ENCODE data around the gene LTA.

LTA gene

GRCh38 chr6:31558318-31558625 lies 13.8 kb upstream of the LTA start:
- Histone ChIP-seq H3K27ac (ENCODE audit: low read depth, low read length, severe bottlenecking) (peak overlapping the region; percentile 36), H3K9me3 (ENCODE audit: control insufficient read depth, low read length) (no peaks in the 10 kb centered on the region), H3K4me1 (ENCODE audit: control insufficient read depth, insufficient read depth, low read length, poor library complexity, severe bottlenecking) (peaks cover 35% of the 10 kb centered on the region), H3K36me3 (ENCODE audit: control insufficient read depth, insufficient read depth, low read length) (peaks cover 42% of the 10 kb centered on the region), H3K4me3 (ENCODE audit: extremely low read depth, insufficient read depth, low read length, poor library complexity, severe bottlenecking) (no peak overlapping the region)
- 91 to 95% methylated on average over 7 to 8 of the region's 8 CpGs for WGBS, 2 experiments (ENCODE audit: insufficient coverage in 2 of 2)

GRCh38 chr6:31558631-31559500 lies 13.2 kb upstream of the LTA start:
- no peaks in the 10 kb centered on the region for H3K9me3 ChIP-seq (ENCODE audit: control insufficient read depth, low read length)
- peak overlapping the region; percentile 97 for H3K27ac ChIP-seq (ENCODE audit: low read depth, low read length, severe bottlenecking)
- H3K4me1 ChIP-seq (ENCODE audit: control insufficient read depth, insufficient read depth, low read length, poor library complexity, severe bottlenecking) = peaks cover 40% of the 10 kb centered on the region
- 95 to 97% methylated on average over 6 to 7 of the region's 14 CpGs for WGBS, 2 experiments (ENCODE audit: insufficient coverage in 2 of 2)
- H3K36me3 ChIP-seq (ENCODE audit: control insufficient read depth, insufficient read depth, low read length) = peaks cover 36% of the 10 kb centered on the region
- H3K4me3 ChIP-seq (ENCODE audit: extremely low read depth, insufficient read depth, low read length, poor library complexity, severe bottlenecking) = no peak overlapping the region

- Histone ChIP-seq H3K27ac (ENCODE audit: low read depth, low read length, severe bottlenecking) (peak overlapping the region; percentile 97), H3K9me3 (ENCODE audit: control insufficient read depth, low read length) (no peaks in the 10 kb centered on the region), H3K4me1 (ENCODE audit: control insufficient read depth, insufficient read depth, low read length, poor library complexity, severe bottlenecking) (peaks cover 42% of the 10 kb centered on the region), H3K36me3 (ENCODE audit: control insufficient read depth, insufficient read depth, low read length) (peaks cover 29% of the 10 kb centered on the region), H3K4me3 (ENCODE audit: extremely low read depth, insufficient read depth, low read length, poor library complexity, severe bottlenecking) (no peak overlapping the region)
- 71 to 72% methylated on average over 3 to 4 of the region's 4 CpGs for WGBS, 2 experiments (ENCODE audit: insufficient coverage in 2 of 2)
These were observed 12.5 kb upstream of the LTA start for GRCh38 chr6:31559606-31559957.

GRCh38 chr6:31559958-31560696 lies 12.0 kb upstream of the LTA start:
- peak overlapping the region; percentile 97 for H3K27ac ChIP-seq (ENCODE audit: low read depth, low read length, severe bottlenecking)

GRCh38 chr6:31560697-31561058 lies 11.4 kb upstream of the LTA start:
- peaks cover 27% of the 10 kb centered on the region for H3K36me3 ChIP-seq (ENCODE audit: control insufficient read depth, insufficient read depth, low read length)
- H3K4me1 ChIP-seq (ENCODE audit: control insufficient read depth, insufficient read depth, low read length, poor library complexity, severe bottlenecking) = peaks cover 42% of the 10 kb centered on the region
- H3K27ac ChIP-seq (ENCODE audit: low read depth, low read length, severe bottlenecking) = peak overlapping the region; percentile 97
- H3K4me3 ChIP-seq (ENCODE audit: extremely low read depth, insufficient read depth, low read length, poor library complexity, severe bottlenecking) = no peak overlapping the region
- H3K9me3 ChIP-seq (ENCODE audit: control insufficient read depth, low read length) = no peaks in the 10 kb centered on the region

More at GRCh38 chr6:31559958-31560696, 12.0 kb upstream of the LTA start:
- Histone ChIP-seq H3K9me3 (ENCODE audit: control insufficient read depth, low read length) (no peaks in the 10 kb centered on the region), H3K4me1 (ENCODE audit: control insufficient read depth, insufficient read depth, low read length, poor library complexity, severe bottlenecking) (peaks cover 42% of the 10 kb centered on the region), H3K4me3 (ENCODE audit: extremely low read depth, insufficient read depth, low read length, poor library complexity, severe bottlenecking) (peak overlapping the region; percentile 9), H3K36me3 (ENCODE audit: control insufficient read depth, insufficient read depth, low read length) (peaks cover 27% of the 10 kb centered on the region)
- WGBS, 2 experiments (ENCODE audit: insufficient coverage in 2 of 2) = 73 to 79% methylated on average over 6 to 7 of the region's 7 CpGs

- H3K36me3 ChIP-seq (ENCODE audit: control insufficient read depth, insufficient read depth, low read length) = no peaks in the 10 kb centered on the region
- H3K4me3 ChIP-seq (ENCODE audit: extremely low read depth, insufficient read depth, low read length, poor library complexity, severe bottlenecking) = no peak overlapping the region
- WGBS, 2 experiments (ENCODE audit: insufficient coverage in 2 of 2) = 66 to 70% methylated on average over 5 to 6 of the region's 9 CpGs
- H3K4me1 ChIP-seq (ENCODE audit: control insufficient read depth, insufficient read depth, low read length, poor library complexity, severe bottlenecking) = peaks cover 18% of the 10 kb centered on the region
- H3K27ac ChIP-seq (ENCODE audit: low read depth, low read length, severe bottlenecking) = no peak overlapping the region
- no peaks in the 10 kb centered on the region for H3K9me3 ChIP-seq (ENCODE audit: control insufficient read depth, low read length)
These were observed 4.3 kb upstream of the LTA start for GRCh38 chr6:31567531-31568370.

- 89 to 94% methylated on average over 3 of the region's 3 CpGs for WGBS, 2 experiments (ENCODE audit: insufficient coverage in 2 of 2)
- H3K4me1 ChIP-seq (ENCODE audit: control insufficient read depth, insufficient read depth, low read length, poor library complexity, severe bottlenecking) = peaks cover 13% of the 10 kb centered on the region
- H3K36me3 ChIP-seq (ENCODE audit: control insufficient read depth, insufficient read depth, low read length) = no peaks in the 10 kb centered on the region
- no peaks in the 10 kb centered on the region for H3K9me3 ChIP-seq (ENCODE audit: control insufficient read depth, low read length)
- H3K4me3 ChIP-seq (ENCODE audit: extremely low read depth, insufficient read depth, low read length, poor library complexity, severe bottlenecking) = no peak overlapping the region
- no peak overlapping the region for H3K27ac ChIP-seq (ENCODE audit: low read depth, low read length, severe bottlenecking)
These were observed 3.5 kb upstream of the LTA start for GRCh38 chr6:31568537-31568961.

- Histone ChIP-seq H3K4me1 (ENCODE audit: control insufficient read depth, insufficient read depth, low read length, poor library complexity, severe bottlenecking) (peaks cover 8% of the 10 kb centered on the region), H3K27ac (ENCODE audit: low read depth, low read length, severe bottlenecking) (no peak overlapping the region), H3K9me3 (ENCODE audit: control insufficient read depth, low read length) (no peaks in the 10 kb centered on the region), H3K36me3 (ENCODE audit: control insufficient read depth, insufficient read depth, low read length) (no peaks in the 10 kb centered on the region), H3K4me3 (ENCODE audit: extremely low read depth, insufficient read depth, low read length, poor library complexity, severe bottlenecking) (no peak overlapping the region)
- WGBS, 2 experiments (ENCODE audit: insufficient coverage in 2 of 2) = no CpG with 5 or more reads among the region's 1 CpG
These were observed 2.1 kb upstream of the LTA start for GRCh38 chr6:31569861-31570536.

- no peak overlapping the region for H3K4me3 ChIP-seq (ENCODE audit: extremely low read depth, insufficient read depth, low read length, poor library complexity, severe bottlenecking)
- 86 to 88% methylated on average over 9 of the region's 9 CpGs for WGBS, 2 experiments (ENCODE audit: insufficient coverage in 2 of 2)
- H3K4me1 ChIP-seq (ENCODE audit: control insufficient read depth, insufficient read depth, low read length, poor library complexity, severe bottlenecking) = peaks cover 10% of the 10 kb centered on the region
- no peaks in the 10 kb centered on the region for H3K9me3 ChIP-seq (ENCODE audit: control insufficient read depth, low read length)
- H3K27ac ChIP-seq (ENCODE audit: low read depth, low read length, severe bottlenecking) = no peak overlapping the region
- no peaks in the 10 kb centered on the region for H3K36me3 ChIP-seq (ENCODE audit: control insufficient read depth, insufficient read depth, low read length)
These were observed 1.4 kb downstream of the LTA start for GRCh38 chr6:31573239-31574105.

Measured in mesodermal cell (in vitro differentiated cells).